ENCODE results near the gene DENND2C. TPM values are rescaled to one million over a fixed set of nuclear protein-coding genes. Genes with fewer than 3 reads are reported as not detected.

Gene DENND2C
- total and polyA plus RNA-seq, 3 donors from 2014 or later: 10.5 to 18.8 (median 15.0) TPM

DNA sequence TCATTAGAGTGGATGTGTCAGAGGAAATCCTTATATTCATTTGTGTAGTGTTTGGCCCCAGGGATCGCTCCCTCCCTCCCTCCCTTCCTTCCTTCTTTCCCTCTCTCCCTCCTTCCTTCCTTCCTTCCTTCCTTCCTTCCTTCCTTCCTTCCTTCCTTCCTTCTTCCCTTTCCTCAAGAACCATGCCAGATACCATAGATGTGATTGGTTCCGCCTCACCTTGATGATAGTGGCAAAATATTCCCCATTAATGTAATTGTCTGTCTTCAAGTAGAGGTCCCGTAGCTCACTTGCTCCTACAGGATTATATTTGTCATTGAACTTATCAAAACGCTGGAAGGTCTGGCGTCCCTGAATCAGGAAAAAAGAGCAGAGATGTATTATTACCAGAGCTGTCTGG, 7.8 kb upstream of the DENND2C start:
- no peaks in the 10 kb centered on the region for H3K27me3 ChIP-seq
- no peaks in the 10 kb centered on the region for H3K36me3 ChIP-seq (ENCODE audit: low read depth, missing control alignments)
- TF ChIP-seq, protein P1, sequence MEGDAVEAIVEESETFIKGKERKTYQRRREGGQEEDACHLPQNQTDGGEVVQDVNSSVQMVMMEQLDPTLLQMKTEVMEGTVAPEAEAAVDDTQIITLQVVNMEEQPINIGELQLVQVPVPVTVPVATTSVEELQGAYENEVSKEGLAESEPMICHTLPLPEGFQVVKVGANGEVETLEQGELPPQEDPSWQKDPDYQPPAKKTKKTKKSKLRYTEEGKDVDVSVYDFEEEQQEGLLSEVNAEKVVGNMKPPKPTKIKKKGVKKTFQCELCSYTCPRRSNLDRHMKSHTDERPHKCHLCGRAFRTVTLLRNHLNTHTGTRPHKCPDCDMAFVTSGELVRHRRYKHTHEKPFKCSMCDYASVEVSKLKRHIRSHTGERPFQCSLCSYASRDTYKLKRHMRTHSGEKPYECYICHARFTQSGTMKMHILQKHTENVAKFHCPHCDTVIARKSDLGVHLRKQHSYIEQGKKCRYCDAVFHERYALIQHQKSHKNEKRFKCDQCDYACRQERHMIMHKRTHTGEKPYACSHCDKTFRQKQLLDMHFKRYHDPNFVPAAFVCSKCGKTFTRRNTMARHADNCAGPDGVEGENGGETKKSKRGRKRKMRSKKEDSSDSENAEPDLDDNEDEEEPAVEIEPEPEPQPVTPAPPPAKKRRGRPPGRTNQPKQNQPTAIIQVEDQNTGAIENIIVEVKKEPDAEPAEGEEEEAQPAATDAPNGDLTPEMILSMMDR (IDR thresholded peaks at IDR 0.05): no peak
- TF ChIP-seq POLR2A (IDR thresholded peaks at IDR 0.05): no peak
- H3K4me3 ChIP-seq: no peak overlapping the region
- intact Hi-C loops (cut with DNase I; ENCODE audit: low total_unique reads): no loop called here
- no peaks in the 10 kb centered on the region for H3K4me1 ChIP-seq
- H3K27ac ChIP-seq: no peak overlapping the region
- DNase-seq: no peak
- H3K9me3 ChIP-seq: no peaks in the 10 kb centered on the region
- 84 to 87% methylated on average over 5 of the region's 5 CpGs for WGBS, 2 donors

DNA sequence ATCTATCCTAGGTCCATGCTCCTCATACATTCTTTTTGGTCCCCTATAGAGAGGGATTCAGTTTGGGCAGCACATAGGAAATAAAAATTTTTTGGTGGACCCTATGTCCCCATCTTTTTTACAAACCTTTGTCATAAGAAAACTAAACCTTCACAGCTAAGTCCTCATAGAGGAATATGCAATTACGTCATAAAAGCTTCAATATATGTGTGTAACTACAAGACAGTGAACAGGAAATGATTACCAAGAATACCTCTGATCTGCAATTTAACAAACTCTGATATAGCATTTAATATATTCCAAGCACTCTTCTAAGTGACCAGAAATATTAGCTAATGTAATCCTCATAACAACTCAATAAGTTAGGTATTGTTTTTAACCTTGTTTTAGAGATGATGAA, 6.3 kb upstream of the DENND2C start:
- Histone ChIP-seq H3K36me3 (ENCODE audit: low read depth, missing control alignments) (no peaks in the 10 kb centered on the region), H3K4me3 (no peak overlapping the region), H3K9me3 (no peaks in the 10 kb centered on the region), H3K27ac (no peak overlapping the region), H3K27me3 (no peaks in the 10 kb centered on the region), H3K4me1 (no peaks in the 10 kb centered on the region)
- 90 to 93% methylated on average over 1 of the region's 1 CpG for WGBS, 2 donors
- intact Hi-C loops (cut with DNase I; ENCODE audit: low total_unique reads): no loop called here
- no peak for DNase-seq
- TF ChIP-seq POLR2A (IDR thresholded peaks at IDR 0.05): no peak
- TF ChIP-seq, protein P1 (IDR thresholded peaks at IDR 0.05): no peak

DNA sequence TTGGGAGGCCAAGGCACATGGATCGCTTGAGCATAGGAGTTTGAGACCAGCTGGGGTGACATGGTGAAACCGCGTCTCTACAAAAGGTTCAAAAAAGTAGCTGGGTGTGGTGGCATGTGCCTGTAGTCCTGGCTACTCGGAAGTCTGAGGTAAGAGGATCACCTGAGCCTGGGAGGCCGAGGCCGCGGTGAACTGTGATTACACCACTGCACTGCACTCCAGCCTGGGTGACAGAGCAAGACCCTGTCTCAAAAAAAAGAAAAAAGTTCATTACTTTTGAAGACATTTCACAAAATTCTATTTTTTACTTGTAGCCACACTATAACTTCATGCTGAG, 2.1 kb upstream of the DENND2C start:
- WGBS, 2 donors: 82 to 93% methylated on average over 7 of the region's 7 CpGs
- DNase-seq: no peak
- Histone ChIP-seq H3K9me3 (no peaks in the 10 kb centered on the region), H3K27me3 (no peaks in the 10 kb centered on the region), H3K4me1 (no peaks in the 10 kb centered on the region), H3K4me3 (no peak overlapping the region), H3K36me3 (ENCODE audit: low read depth, missing control alignments) (no peaks in the 10 kb centered on the region), H3K27ac (no peak overlapping the region)
- intact Hi-C loops (cut with DNase I; ENCODE audit: low total_unique reads): no loop called here
- no peak for TF ChIP-seq POLR2A (IDR thresholded peaks at IDR 0.05)
- TF ChIP-seq, protein P1 (IDR thresholded peaks at IDR 0.05): no peak

DNA sequence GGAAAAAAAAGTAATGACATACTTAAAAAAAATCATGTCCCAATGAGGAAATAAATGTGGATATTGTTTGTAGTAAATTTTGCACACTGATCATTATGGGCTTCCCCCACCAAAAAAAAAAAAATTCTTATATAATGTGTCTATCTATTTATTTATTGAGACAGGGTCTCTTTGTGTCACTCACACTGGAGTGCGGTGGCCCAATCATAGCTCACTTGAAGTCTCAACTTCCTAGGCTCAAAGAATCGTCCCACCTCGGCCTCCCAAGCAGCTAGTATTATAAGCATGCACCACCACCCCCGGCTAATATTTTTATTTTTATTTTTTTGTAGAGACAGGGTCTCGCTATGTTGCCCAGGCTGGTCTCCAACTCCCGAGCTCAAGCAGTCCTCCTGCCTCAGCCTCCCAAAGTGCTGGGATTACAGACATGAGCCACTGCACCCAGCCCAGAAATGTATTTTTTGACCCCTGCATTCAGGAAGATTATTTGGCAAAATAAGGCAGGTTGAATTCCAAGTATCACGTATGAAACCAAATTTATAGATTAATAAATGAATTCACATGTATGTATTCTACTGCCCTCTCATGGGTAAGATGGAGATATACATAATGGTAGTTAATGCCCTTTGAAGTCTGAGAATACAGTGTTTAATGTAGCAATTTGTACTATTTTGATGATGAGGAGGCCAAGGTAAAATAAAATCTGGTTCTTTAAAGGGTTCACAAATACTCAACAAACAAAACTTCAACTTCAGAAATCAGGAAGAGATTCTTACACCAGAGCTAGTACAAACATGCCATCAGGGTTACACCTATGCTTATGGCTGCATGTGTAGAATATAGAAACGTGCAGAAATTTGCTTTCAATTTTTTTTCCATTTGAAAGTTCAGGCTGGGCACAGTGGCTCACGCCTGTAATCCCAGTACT, 1.4 kb upstream of the DENND2C start:
- no peak for DNase-seq
- TF ChIP-seq, protein P1 (IDR thresholded peaks at IDR 0.05): no peak
- TF ChIP-seq POLR2A (IDR thresholded peaks at IDR 0.05): no peak
- WGBS, 2 donors: 59 to 66% methylated on average over 9 of the region's 9 CpGs
- H3K27me3 ChIP-seq: no peaks in the 10 kb centered on the region
- peak overlapping the region in 1 of 2 donors; percentile 81 for H3K4me3 ChIP-seq
- no peaks in the 10 kb centered on the region for H3K4me1 ChIP-seq
- no peaks in the 10 kb centered on the region for H3K36me3 ChIP-seq (ENCODE audit: low read depth, missing control alignments)
- no peak overlapping the region for H3K27ac ChIP-seq
- intact Hi-C loops (cut with DNase I; ENCODE audit: low total_unique reads): no loop called here
- H3K9me3 ChIP-seq: no peaks in the 10 kb centered on the region

Measured in testis (tissue), 3 donors.